Loucy (cell line): ENCODE data around the gene NBAS.

Source experiments
- H2AFZ ChIP-seq: fragments of 200-600 bp; sonication (generic); 2 replicates; pipeline ENCODE4 v1.6.0; 2016; ENCODE audit warnings: antibody characterized with exemption, mild to moderate bottlenecking, low read length, moderate library complexity
- H3F3A ChIP-seq: fragments of 200-600 bp; 2 replicates; pipeline ENCODE4 v1.6.0; 2016; ENCODE audit warnings: antibody characterized with exemption, low read depth, mild to moderate bottlenecking
- H3K27me3 ChIP-seq: fragments of 200-600 bp; sonication (generic); 2 replicates; pipeline ENCODE4 v1.6.1; 2014; ENCODE audit warnings: low read length, mild to moderate bottlenecking; ENCODE audit not compliant: insufficient read depth, poor library complexity, severe bottlenecking
- H3K36me3 ChIP-seq: fragments of 200-600 bp; sonication (generic); 2 replicates; pipeline ENCODE4 v1.6.1; 2016; ENCODE audit warnings: low read length; ENCODE audit not compliant: insufficient read depth
- H3K4me1 ChIP-seq: fragments of 200-600 bp; sonication (generic); 2 replicates; pipeline ENCODE4 v1.5.1; 2014; ENCODE audit warnings: low read length, mild to moderate bottlenecking; ENCODE audit not compliant: insufficient read depth, poor library complexity, severe bottlenecking
- H3K4me2 ChIP-seq: fragments of 200-600 bp; sonication (generic); 2 replicates; pipeline ENCODE4 v1.6.0; 2014; ENCODE audit warnings: antibody characterized with exemption, low read length, low read depth, mild to moderate bottlenecking; ENCODE audit not compliant: poor library complexity, severe bottlenecking
- H3K4me3 ChIP-seq: fragments of 200-600 bp; sonication (generic); 2 replicates; pipeline ENCODE4 v1.5.1; 2014; ENCODE audit warnings: low read length, mild to moderate bottlenecking, mixed read lengths; ENCODE audit not compliant: poor library complexity, severe bottlenecking
- H3K79me2 ChIP-seq: fragments of 200-600 bp; sonication (generic); 2 replicates; pipeline ENCODE4 v1.6.1; 2014; ENCODE audit warnings: low read length; ENCODE audit not compliant: insufficient read depth
- H3K9ac ChIP-seq: fragments of 200-600 bp; sonication (generic); 2 replicates; pipeline ENCODE4 v1.6.0; 2014; ENCODE audit warnings: mild to moderate bottlenecking, low read depth, low read length, moderate library complexity; ENCODE audit not compliant: poor library complexity, severe bottlenecking
- H3K9me2 ChIP-seq: fragments of 200-600 bp; sonication (generic); replicated peaks from 2 replicates; pipeline ENCODE4 v1.6.1; 2016; ENCODE audit warnings: low read depth, low read length, mixed read lengths
- H3K9me3 ChIP-seq: fragments of 200-600 bp; sonication (generic); 2 replicates; pipeline ENCODE4 v1.6.1; 2014; ENCODE audit warnings: mild to moderate bottlenecking, antibody characterized with exemption, low read length, low read depth; ENCODE audit not compliant: insufficient read depth
- H4K20me1 ChIP-seq: fragments of 200-600 bp; sonication (generic); 2 replicates; pipeline ENCODE4 v1.6.0; 2014; ENCODE audit warnings: antibody characterized with exemption, low read length, mild to moderate bottlenecking; ENCODE audit not compliant: insufficient read depth, poor library complexity, severe bottlenecking
- CTCF ChIP-seq: fragments of 200-600 bp; sonication (generic); conservative IDR thresholded peaks from 2 replicates; pipeline ENCODE4 v1.5.1; 2014; ENCODE audit warnings: mild to moderate bottlenecking, antibody characterized with exemption, low read length
- EZH2phosphoT487 ChIP-seq: fragments of 200-600 bp; IDR thresholded peaks from 2 replicates; pipeline ENCODE4 v1.6.1; 2018; ENCODE audit warnings: antibody characterized with exemption, mild to moderate bottlenecking, moderate library complexity, borderline replicate concordance

Gene NBAS

GRCh38 chr2:15580451-15580850 lies 19.3 kb upstream of the NBAS start:
- no peak overlapping the region for H3K9ac ChIP-seq
- H4K20me1 ChIP-seq: no peaks in the 10 kb centered on the region
- no peak overlapping the region for H3K4me2 ChIP-seq
- no peaks in the 10 kb centered on the region for H3F3A ChIP-seq
- no peaks in the 10 kb centered on the region for H3K36me3 ChIP-seq
- H3K9me2 ChIP-seq: no peaks in the 10 kb centered on the region
- H3K4me1 ChIP-seq: no peaks in the 10 kb centered on the region
- no peaks in the 10 kb centered on the region for H3K79me2 ChIP-seq
- TF ChIP-seq CTCF: no peak
- no peak for TF ChIP-seq EZH2phosphoT487
- H3K9me3 ChIP-seq: no peaks in the 10 kb centered on the region
- H3K27me3 ChIP-seq: no peaks in the 10 kb centered on the region
- no peak overlapping the region for H3K4me3 ChIP-seq
- no peak overlapping the region for H2AFZ ChIP-seq

- no peak overlapping the region for H3K4me2 ChIP-seq
- H2AFZ ChIP-seq: no peak overlapping the region
- H3K9me2 ChIP-seq: no peaks in the 10 kb centered on the region
- no peaks in the 10 kb centered on the region for H3K36me3 ChIP-seq
- no peak overlapping the region for H3K4me3 ChIP-seq
- TF ChIP-seq EZH2phosphoT487 (no peak), CTCF (no peak)
- H3F3A ChIP-seq: no peaks in the 10 kb centered on the region
- no peaks in the 10 kb centered on the region for H3K79me2 ChIP-seq
- H3K4me1 ChIP-seq: no peaks in the 10 kb centered on the region
- H4K20me1 ChIP-seq: no peaks in the 10 kb centered on the region
- H3K9me3 ChIP-seq: no peaks in the 10 kb centered on the region
- no peaks in the 10 kb centered on the region for H3K27me3 ChIP-seq
- H3K9ac ChIP-seq: no peak overlapping the region
These were observed 18.5 kb upstream of the NBAS start for GRCh38 chr2:15579641-15580040.

- no peaks in the 10 kb centered on the region for H3K9me3 ChIP-seq
- 0 out of 2 replicates have a peak overlapping the region, but pooled peaks have one; percentile 16 for H2AFZ ChIP-seq
- TF ChIP-seq CTCF: peak; percentile 93
- no peak for TF ChIP-seq EZH2phosphoT487
- H3K4me1 ChIP-seq: no peaks in the 10 kb centered on the region
- no peaks in the 10 kb centered on the region for H3K36me3 ChIP-seq
- no peaks in the 10 kb centered on the region for H3K27me3 ChIP-seq
- H3F3A ChIP-seq: no peaks in the 10 kb centered on the region
- no peak overlapping the region for H3K9ac ChIP-seq
- H3K4me2 ChIP-seq: no peak overlapping the region
- no peaks in the 10 kb centered on the region for H3K79me2 ChIP-seq
- no peaks in the 10 kb centered on the region for H3K9me2 ChIP-seq
- H4K20me1 ChIP-seq: no peaks in the 10 kb centered on the region
- H3K4me3 ChIP-seq: no peak overlapping the region
These were observed 16.1 kb upstream of the NBAS start for GRCh38 chr2:15577071-15577735.
